GM19438 (cell line): Measurements from ENCODE around the gene DAB2IP.

Experiments
- ATAC-seq: cut with Tn5 transposase; IDR thresholded peaks from one replicate; pipeline ENCODE4 v1.9.1; 2021; ENCODE audit warnings: low read depth; ENCODE audit not compliant: unreplicated experiment

Gene DAB2IP

DNA sequence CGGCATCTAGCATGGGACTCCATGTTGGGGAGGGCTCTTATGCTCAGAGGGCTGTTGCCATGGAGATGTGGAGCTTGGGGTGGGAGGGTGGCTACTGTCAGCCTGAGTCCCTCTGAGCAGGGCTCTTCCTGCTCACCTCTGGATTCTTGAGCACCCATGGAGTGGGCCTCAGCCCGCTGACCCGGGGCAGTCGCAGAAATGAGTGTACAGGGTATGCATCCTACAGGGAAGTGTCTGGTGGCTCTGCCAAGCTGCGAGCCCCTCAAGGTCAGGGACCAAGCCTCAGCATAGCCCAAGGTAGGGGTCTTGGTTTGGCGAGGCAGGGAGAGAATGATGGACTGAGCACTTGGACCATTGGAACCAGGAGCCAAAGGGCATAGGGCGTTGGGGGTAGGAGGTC is 104.1 kb downstream of the DAB2IP start:
- no peak for ATAC-seq

DNA sequence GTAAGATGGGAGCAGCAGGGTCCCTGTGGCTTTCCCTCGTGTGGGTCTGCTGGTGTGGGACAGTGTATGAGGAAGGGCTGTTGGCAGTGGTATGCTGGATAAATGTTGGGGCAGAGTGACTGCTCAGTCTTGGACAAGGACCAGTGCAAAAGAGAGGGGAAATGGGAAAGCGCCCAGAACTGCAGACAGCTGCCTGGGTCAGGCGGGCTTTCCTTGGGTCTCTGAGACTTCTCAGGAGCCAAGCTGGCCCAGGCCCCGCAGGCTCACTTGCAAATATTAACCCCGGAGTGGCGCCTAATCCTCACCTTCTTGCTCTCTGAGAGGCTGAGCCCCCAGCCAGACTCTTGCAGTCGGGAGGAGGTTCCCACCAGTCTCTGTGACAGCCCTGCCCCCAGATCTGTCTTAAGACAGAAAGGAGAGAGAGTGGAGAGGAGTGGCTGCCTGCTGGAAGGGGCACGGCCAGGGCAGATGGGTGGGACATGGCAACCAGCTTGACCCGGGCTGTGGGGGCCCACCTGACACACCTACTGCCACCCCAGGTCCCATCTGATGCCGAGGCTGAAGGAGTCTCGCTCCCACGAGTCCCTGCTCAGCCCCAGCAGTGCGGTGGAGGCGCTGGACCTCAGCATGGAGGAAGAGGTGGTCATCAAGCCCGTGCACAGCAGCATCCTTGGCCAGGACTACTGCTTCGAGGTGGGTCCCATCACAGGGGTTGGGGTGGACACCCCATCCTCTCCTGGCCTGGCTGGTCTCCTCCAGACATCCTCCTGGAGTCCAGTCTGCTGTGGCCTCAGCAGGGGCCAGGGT is 105.2 kb downstream of the DAB2IP start:
- ATAC-seq: no peak

DNA sequence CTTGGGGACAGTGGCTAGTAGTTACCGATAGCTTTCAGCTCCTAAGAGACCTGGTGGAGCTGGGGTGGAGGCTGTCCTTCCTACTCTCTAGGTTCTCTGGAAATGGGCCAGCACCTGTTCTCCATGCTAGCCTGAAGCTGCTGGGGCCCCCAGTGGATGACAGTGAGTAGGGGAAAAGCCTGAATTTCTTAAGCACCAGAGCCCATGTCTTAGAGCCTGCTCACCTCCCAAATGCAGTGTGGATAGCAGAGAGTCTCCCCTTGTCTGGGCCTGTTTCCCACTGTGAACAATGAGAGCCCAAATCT is 105.8 kb downstream of the DAB2IP start:
- no peak for ATAC-seq

DNA sequence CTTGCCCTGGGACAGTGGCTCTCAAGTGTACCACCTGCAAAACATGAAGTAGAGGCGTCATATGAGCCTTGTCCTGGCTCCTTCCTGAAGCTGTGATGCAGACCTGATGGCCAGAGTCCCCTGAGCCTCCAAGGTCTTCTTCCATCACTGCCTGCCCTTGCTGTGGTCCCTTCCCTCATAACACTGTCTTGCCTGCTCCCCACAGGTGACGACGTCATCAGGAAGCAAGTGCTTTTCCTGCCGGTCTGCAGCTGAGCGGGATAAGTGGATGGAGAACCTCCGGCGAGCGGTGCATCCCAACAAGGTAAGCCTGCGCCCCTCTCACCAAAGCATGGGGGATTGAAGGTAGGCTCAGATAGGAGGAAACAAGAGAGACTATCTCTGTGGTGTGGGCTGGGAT is 107.3 kb downstream of the DAB2IP start:
- no peak for ATAC-seq

DNA sequence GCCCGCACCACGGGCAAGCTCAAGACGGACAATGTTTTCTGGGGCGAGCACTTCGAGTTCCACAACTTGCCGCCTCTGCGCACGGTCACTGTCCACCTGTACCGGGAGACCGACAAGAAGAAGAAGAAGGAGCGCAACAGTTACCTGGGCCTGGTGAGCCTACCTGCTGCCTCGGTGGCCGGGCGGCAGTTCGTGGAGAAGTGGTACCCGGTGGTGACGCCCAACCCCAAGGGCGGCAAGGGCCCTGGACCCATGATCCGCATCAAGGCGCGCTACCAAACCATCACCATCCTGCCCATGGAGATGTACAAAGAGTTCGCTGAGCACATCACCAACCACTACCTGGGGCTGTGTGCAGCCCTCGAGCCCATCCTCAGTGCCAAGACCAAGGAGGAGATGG is 108.6 kb downstream of the DAB2IP start:
- ATAC-seq: no peak

DNA sequence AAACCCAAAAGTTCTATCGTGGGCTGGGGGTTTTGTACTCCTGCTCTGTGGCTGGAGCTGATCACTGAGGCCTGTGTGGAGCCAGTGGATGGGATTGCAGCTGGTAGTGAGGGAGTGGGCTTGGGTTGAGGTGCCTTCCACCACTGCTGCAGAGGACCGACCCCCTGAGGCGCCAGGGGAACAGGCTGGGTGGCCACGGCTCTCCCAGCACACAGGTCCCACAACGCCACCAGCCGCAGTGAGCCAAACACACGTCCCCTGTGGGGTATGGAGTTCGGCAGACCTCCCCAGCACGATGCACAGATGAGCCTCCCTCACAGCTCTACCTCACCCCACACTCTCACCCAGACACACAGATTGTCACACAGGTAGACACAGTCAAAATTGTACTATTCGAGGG is 109.1 kb downstream of the DAB2IP start:
- ATAC-seq: no peak

DNA sequence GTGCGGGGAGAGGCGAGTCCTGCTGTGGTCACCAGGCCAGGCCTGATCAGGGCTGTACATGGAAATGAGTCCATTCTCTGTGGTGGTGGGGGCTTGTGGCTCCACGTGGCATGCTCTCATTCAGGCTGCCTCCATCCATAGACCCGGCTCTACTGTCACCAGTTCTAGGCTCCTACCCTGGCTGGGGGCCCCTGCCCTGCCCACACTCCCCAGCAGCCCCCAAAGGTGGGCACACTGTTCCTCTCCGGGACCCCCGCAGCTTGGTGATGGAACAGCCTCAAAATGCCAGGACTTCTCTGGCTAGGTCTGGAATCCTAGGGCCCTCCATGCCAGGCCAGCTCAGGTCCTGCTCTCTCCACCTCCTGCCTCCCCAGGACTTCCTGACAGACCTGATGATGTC is 111.7 kb downstream of the DAB2IP start:
- ATAC-seq: no peak

DNA sequence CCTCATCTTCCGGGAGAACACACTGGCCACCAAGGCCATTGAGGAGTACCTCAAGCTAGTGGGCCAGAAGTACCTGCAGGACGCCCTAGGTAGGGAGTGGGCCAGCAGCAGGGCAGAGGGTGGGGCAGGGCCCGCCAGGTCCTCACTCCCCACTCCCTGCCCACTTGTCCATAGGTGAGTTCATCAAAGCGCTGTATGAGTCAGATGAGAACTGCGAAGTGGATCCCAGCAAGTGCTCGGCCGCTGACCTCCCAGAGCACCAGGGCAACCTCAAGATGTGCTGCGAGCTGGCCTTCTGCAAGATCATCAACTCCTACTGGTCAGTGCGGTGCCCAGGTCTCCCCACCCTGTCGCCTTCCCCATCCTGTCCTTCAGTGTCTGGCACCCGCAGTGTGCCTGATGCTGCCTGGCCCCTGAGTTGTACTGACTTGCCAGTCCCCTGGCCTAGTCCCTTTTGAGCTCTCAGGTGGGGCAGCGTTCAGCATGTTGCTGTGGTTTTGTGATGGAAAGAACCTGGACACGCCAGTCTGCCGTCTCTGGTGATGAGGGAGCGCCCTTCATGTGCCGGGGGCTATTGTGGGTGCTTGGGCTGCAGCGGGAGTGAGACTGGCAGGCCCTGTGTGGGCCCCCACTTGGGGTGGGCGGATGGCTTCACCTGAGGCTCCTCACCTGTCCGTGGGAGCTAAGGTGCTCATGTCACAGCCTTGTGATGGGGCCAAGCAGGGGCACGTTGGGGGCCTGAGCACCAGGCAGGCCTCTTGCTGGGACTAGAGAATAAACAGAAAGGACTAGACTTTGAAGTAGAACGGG is 112.3 kb downstream of the DAB2IP start:
- ATAC-seq: no peak

DNA sequence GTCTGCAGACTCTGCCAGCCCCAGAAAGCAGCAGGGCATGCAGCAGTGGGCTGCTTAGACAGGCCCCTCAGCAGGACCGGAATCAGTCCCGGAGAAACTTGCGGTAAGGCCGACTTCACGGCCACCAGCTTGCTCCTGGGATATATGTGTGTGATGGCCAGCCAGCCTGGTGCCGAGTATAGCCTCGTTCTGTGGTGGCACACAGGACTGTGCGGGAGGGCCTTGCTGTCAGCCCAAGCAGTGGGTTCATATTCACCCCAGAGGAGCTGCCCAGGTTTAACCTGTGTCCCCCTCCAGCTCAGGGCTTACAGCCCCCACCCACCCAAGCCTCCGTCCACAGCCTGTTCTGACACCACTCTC is 112.9 kb downstream of the DAB2IP start:
- no peak for ATAC-seq

DNA sequence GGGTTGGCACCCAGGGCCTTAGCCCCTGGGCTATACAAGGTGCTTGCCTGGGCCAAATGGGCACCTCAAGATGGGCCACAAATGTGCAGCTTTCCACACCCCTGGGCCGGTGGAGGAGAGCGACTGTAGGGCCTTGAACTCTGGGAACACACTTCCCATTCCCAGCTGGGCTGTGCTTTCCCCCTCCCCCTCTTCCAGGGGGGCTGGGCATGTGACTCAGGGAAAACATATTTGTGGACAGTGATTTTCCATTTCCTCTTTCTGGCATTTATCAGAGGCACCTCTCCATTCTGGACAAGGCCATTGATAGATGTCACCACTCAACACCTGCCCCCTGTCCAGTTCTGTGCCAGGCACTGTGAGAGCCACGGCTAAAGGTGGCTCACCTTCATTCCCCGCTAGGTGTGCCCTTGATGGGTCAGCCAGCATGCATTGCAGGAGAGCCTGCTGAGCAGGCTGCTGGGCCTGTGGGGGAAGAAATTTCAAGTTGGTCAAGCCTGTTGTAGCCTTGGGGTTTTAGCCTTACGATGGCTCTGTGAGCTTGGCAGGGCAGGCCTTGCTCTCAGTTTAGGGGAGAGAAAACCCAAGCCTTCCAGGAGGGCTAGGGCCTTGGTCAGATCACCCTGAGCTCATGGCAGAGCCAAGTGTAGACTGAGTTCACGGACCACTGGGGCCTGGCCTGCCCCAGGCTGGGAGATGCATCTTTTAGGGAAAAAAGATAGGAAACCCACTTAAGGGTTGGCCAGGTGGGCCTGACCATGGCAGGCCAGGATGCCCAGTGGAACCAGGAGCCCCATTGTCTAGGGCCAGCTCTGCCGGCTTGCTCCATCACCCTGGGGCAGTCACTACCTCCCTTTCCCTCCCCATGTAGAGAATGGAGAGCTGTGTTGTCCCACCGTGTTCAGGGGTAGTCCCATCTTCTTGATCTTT is 113.9 kb downstream of the DAB2IP start:
- no peak for ATAC-seq

DNA sequence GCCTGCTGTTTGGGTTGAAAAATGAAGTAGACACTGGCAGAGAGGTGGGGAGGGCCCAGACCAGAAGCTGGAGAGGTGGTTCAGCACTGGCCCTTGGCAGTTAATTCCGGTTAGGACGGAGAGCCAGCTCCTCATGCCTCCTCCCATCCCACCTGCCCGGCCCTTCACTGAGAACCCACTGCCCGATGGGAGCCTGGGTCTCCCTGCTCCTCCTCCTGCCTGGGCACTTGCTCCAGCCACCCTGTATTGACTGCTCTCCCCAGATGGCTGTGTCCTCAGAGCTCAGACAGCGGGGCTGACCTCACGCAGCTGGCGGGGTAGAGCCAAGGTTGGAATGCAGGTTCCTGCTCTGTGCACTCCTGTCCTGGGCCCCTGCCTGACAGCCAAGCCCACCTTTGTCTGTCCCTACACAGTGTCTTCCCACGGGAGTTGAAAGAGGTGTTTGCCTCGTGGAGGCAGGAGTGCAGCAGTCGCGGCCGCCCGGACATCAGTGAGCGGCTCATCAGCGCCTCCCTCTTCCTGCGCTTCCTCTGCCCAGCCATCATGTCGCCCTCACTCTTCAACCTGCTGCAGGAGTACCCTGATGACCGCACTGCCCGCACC is 114.7 kb downstream of the DAB2IP start:
- ATAC-seq: no peak

DNA sequence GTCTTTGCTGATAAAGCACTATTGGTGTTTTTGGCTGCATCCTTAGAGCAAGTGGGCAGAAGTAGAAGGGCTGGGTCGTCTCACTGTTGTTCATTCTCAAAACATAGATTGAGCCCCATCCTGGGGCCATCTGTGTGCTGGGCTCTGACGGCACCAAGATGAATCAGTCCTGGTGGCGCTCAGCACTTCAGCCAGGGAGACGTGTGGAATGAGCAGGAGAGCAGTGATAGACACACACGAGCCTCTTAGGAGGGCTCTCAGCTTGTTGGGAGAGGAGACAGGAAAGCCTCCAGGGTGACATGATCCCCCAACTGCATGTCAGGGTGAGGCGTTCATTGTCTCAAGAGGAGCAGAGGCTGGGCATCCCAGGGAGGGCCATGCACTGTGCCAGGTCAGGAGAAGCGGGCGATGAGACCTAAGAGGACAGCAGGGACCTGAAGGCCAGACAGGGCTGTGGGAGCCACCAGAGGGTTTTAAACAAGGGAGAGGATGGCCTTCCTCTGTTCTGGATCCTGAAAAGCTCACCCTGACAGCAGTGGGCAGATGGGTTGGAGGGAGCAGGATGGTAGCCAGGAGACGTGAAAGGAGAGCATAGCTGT is 115.8 kb downstream of the DAB2IP start:
- ATAC-seq: no peak

DNA sequence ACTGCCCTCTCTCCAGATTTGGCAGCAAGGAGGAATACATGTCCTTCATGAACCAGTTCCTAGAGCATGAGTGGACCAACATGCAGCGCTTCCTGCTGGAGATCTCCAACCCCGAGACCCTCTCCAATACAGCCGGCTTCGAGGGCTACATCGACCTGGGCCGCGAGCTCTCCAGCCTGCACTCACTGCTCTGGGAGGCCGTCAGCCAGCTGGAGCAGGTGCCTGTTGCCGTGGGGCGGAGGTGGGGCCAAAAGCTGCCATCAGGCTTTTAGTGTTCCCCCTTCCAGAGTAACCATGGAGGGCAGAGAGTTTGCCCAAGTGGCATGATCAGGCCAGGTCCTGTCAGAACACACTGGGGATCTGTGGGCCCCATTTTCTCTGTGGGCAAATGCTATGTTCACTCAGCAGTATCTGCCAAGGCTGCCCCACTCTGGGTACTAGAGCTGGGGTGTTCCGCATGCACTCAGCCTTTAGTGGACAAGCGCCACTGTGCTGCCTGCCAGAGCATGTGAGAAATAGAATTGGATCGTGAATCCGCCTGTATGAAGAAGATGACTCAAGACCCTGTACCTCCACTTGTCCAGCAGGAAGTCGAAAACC is 117.1 kb downstream of the DAB2IP start:
- ATAC-seq: no peak

DNA sequence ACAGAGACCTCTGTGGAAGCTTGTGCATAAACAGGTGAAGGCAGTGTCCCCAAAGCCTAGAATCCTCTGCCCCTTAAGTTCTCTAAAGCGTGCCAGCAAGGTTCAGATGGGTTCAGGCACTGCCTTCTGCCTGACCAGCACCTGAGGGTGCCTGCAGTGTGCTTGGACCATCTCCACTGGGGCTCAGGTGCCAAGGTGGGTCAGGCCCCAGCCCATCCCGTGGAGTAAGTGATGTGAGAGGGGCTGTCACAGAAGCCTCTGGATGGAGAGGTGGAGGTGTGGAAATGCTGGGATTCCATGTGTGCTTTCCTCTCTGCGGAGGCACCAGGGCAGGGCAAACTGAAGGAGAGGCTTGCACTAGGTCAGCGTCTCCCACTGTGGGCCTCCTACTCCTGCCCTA is 118.5 kb downstream of the DAB2IP start:
- no peak for ATAC-seq

DNA sequence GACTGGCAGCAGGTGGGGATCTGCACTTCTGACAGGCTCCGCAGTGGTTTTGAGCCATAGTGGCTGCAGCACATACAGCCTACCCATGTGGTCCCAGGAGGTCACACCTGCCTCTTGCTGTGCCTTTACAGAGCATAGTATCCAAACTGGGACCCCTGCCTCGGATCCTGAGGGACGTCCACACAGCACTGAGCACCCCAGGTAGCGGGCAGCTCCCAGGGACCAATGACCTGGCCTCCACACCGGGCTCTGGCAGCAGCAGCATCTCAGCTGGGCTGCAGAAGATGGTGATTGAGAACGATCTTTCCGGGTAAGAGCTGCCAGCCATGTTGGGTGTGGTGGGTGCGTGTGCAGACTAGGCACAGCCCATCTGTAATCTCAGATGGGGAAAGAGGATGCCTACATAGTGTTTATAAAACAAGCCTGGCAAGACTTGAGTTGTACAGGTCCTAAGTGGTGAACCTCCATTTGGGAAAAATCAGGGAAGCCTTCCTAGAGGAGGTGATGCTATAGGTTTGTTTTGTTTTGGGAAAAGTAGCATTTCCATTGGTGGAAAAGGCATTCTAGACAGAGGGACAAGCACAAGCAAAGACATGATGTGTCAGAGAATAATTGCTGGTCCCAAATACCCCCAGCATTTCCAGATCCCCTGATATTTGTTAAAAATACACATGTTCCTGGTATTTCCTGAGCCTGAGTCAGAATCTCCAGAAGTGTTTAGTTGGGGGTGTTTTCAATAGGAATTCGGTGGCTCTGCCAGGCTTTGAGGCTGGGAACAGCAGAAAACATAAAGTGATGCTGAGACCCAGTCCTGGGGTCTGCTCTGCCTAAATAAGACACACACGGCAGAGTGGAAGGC is 119.2 kb downstream of the DAB2IP start:
- no peak for ATAC-seq

DNA sequence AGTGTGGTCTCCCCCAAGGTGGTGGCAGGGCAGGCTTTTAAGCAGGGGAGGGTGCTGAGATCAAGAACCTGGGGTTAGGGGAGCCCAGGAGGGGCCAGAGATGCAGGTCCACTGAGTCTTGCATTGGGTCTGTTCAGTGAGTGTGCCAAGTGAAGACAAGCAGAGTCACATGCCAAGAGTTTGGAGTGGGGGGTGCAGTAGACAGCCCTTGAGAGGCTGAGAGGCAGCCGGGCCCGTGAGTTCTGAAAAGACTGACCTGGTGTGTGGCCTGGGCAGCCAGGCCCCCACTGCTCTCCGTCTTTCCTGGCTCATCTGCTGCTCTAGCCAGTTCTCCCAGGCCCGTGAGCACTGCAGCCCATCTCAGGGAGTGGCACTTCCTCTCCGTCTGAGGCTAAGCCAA is 120.0 kb downstream of the DAB2IP start:
- ATAC-seq: no peak

DNA sequence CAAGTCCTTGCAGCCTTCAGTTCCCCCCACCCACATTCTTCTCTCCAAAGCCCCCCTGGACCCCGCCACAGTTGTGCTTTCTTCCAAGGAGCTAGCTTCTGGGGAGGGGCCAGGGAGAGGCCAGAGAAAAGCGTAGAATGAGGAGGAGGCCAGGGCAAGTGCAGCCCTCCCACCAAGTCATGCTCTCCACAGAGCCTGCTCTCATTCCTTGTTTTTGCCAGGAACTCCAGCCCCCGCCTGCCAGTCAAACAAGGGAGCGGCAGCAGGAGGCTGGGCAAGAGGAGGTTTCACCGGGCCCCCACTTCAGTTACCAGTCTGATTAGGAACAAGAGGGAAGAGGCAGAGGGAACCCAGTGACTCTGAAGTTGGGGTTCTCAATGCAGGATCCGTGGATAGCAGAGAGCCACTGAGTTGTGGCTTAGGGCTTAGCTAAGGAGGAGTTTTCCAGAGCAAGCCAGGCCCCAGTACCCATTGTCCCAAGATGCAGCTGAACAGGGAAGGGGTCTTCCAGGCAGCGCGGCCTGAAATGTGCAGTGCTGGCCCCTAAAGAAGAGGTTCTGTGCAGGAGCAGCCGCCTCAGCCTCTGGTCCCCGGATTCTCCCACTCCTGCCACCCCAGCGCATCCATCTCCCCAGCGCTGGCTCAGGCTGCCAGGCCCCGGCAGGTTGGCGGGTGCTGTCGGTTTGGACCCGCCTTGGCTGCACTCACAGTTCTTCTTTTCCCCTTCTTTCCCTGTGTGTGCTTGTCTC is 120.6 kb downstream of the DAB2IP start:
- no peak for ATAC-seq

DNA sequence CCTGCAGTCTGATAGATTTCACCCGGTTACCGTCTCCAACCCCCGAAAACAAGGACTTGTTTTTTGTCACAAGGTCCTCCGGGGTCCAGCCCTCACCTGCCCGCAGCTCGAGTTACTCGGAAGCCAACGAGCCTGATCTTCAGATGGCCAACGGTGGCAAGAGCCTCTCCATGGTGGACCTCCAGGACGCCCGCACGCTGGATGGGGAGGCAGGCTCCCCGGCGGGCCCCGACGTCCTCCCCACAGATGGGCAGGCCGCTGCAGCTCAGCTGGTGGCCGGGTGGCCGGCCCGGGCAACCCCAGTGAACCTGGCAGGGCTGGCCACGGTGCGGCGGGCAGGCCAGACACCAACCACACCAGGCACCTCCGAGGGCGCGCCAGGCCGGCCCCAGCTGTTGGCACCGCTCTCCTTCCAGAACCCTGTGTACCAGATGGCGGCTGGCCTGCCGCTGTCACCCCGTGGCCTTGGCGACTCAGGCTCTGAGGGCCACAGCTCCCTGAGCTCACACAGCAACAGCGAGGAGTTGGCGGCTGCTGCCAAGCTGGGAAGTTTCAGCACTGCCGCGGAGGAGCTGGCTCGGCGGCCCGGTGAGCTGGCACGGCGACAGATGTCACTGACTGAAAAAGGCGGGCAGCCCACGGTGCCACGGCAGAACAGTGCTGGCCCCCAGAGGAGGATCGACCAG is 121.3 kb downstream of the DAB2IP start:
- ATAC-seq: no peak
